ENCODE measurements around the gene UPK3BL2.
A peak's percentile ranks its signal among the peaks of the same experiment; 100 is the strongest.
"Not testable (repeated sequence)": the region's sequence is repeated elsewhere in the genome, so short reads cannot be mapped to it uniquely, and the experiment has no call there.

UPK3BL2 gene

GRCh38 chr7:102494473-102495149 lies 48.9 kb downstream of the UPK3BL2 start:
- not testable (repeated sequence) for H3K4me2 ChIP-seq (ENCODE audit: insufficient read depth, low read length); H3K4me3 ChIP-seq (ENCODE audit: low read depth in 1 of 2, low read length in 2 of 2)
- ATAC-seq (ENCODE audit: insufficient read depth, low read depth) = peak; percentile 81

DNA sequence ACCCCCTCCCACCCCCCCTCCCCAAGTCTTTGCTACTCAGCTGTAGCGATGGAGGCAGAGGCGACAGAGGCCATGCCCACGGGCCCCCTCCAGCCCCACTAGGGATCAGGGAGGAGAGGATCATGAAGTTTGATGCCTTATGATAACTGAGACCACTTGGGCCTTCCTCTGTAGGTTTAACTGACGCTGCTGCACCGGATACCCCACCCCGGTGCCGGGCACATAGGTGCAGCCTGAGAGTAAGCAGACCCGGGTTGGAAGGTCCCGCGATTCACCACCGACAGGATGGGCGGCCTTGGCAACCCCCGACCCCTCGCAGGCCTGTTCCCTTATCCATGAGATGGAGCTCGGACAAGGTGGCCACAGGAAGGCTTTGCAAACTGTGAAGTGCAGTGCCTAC lies 49.5 kb downstream of the UPK3BL2 start:
- H3K27ac ChIP-seq (ENCODE audit: low read length) = not testable (repeated sequence)

More at GRCh38 chr7:102494473-102495149, 48.9 kb downstream of the UPK3BL2 start:
- not testable (repeated sequence) for H3K79me2 ChIP-seq (ENCODE audit: insufficient read depth, low read length); H3K27me3 ChIP-seq (ENCODE audit: insufficient read depth, low read length, poor library complexity); DNase-seq; H3K36me3 ChIP-seq (ENCODE audit: insufficient read depth, low read length); H4K20me1 ChIP-seq (ENCODE audit: insufficient read depth, low read length); H2AFZ ChIP-seq (ENCODE audit: low read depth, low read length); H3K9me3 ChIP-seq (ENCODE audit: insufficient read depth, low read length, severe bottlenecking); H3K4me1 ChIP-seq (ENCODE audit: insufficient read depth, low read length); H3K27ac ChIP-seq (ENCODE audit: low read length); H3K9ac ChIP-seq (ENCODE audit: low read depth, low read length)

DNA sequence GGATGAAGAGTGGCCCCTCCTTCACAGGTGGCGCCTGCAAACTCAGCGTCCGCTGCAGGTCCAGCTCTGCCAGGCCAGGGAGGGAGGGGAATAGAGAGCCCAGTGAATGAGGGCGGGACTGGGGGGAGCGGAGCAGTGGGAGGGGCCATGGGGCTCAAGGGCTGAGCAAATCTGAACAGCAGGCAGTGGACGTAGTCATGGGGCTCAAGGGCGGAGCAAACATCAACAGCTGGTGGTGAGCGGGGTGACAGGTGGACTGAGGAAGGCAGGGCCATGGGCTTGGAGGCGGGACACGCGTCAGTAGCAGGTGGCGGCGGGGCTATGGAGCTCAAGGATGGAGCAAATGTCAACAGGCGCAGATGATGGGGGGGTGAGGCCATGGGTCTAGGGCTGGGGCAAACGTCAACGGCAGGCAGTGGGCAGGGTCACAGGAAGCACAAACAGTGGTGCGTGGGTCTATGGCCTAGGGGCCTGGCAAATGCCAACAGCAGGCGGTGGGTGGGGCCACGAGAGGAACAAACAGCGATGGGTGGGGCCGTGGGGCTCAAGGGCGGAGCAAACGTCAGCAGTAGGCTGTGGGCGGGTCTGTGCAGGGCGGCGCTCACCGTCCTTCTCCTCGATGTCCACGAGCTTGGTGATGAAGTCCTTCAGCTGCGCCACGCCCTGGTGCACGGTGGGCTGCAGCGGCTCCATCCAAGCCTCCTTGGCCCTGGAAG lies 50.1 kb downstream of the UPK3BL2 start:
- not testable (repeated sequence) for DNase-seq; H3K4me1 ChIP-seq (ENCODE audit: insufficient read depth, low read length)

More for the DNA sequence above, 49.5 kb downstream of the UPK3BL2 start:
- not testable (repeated sequence) for H3K9ac ChIP-seq (ENCODE audit: low read depth, low read length); H3K36me3 ChIP-seq (ENCODE audit: insufficient read depth, low read length); H3K4me2 ChIP-seq (ENCODE audit: insufficient read depth, low read length); H3K27me3 ChIP-seq (ENCODE audit: insufficient read depth, low read length, poor library complexity); H3K9me3 ChIP-seq (ENCODE audit: insufficient read depth, low read length, severe bottlenecking); H4K20me1 ChIP-seq (ENCODE audit: insufficient read depth, low read length); H3K4me1 ChIP-seq (ENCODE audit: insufficient read depth, low read length); H3K79me2 ChIP-seq (ENCODE audit: insufficient read depth, low read length); H3K4me3 ChIP-seq (ENCODE audit: low read depth in 1 of 2, low read length in 2 of 2); H2AFZ ChIP-seq (ENCODE audit: low read depth, low read length); ATAC-seq (ENCODE audit: insufficient read depth, low read depth); DNase-seq

DNA sequence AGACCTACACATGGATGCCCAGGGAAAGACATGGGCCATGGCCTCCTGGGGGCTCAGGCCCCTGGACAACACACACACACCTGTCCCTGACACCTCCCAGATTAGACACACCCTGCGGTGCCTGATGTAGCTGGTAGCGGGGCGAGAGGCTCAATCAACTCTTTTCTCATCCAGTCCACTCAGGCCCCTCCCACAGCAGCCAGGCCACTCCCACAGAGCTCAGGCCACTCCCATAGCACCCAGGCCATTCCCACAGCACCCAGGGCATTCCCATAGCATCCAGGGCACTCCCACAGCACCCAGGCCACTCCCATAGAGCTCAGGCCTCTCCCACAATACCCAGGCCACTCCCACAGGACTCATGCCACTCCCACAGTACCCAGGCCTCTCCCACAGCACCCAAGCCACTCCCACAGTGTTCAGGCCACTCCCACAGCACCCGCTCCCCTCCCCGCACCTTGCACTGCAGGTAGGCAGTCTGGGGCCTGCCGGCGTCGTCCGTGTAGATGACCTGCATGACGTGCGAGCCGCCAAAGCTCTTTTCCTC lies 52.9 kb downstream of the UPK3BL2 start:
- peak; percentile 55 for DNase-seq
- not testable (repeated sequence) for H3K9me3 ChIP-seq (ENCODE audit: insufficient read depth, low read length, severe bottlenecking); H3K4me1 ChIP-seq (ENCODE audit: insufficient read depth, low read length); H2AFZ ChIP-seq (ENCODE audit: low read depth, low read length); H3K4me2 ChIP-seq (ENCODE audit: insufficient read depth, low read length); H3K36me3 ChIP-seq (ENCODE audit: insufficient read depth, low read length); H3K27me3 ChIP-seq (ENCODE audit: insufficient read depth, low read length, poor library complexity); H3K9ac ChIP-seq (ENCODE audit: low read depth, low read length); H3K4me3 ChIP-seq (ENCODE audit: low read depth in 1 of 2, low read length in 2 of 2); H3K27ac ChIP-seq (ENCODE audit: low read length); H4K20me1 ChIP-seq (ENCODE audit: insufficient read depth, low read length); H3K79me2 ChIP-seq (ENCODE audit: insufficient read depth, low read length)
- ATAC-seq (ENCODE audit: insufficient read depth, low read depth) = peak; percentile 77

More for the DNA sequence above, 50.1 kb downstream of the UPK3BL2 start:
- H3K9me3 ChIP-seq (ENCODE audit: insufficient read depth, low read length, severe bottlenecking); H2AFZ ChIP-seq (ENCODE audit: low read depth, low read length); H3K9ac ChIP-seq (ENCODE audit: low read depth, low read length); H3K27ac ChIP-seq (ENCODE audit: low read length); H3K36me3 ChIP-seq (ENCODE audit: insufficient read depth, low read length); H3K27me3 ChIP-seq (ENCODE audit: insufficient read depth, low read length, poor library complexity); H4K20me1 ChIP-seq (ENCODE audit: insufficient read depth, low read length); ATAC-seq (ENCODE audit: insufficient read depth, low read depth); H3K4me3 ChIP-seq (ENCODE audit: low read depth in 1 of 2, low read length in 2 of 2); H3K79me2 ChIP-seq (ENCODE audit: insufficient read depth, low read length); H3K4me2 ChIP-seq (ENCODE audit: insufficient read depth, low read length): not testable (repeated sequence)
